ENCODE data around the gene MED27. TPM values are rescaled to one million over a fixed set of nuclear protein-coding genes. Genes with fewer than 3 reads are reported as not detected.

The MED27 gene
- total RNA-seq, 2 donors from 2014 or later, result 29.8 to 37.0 TPM

DNA sequence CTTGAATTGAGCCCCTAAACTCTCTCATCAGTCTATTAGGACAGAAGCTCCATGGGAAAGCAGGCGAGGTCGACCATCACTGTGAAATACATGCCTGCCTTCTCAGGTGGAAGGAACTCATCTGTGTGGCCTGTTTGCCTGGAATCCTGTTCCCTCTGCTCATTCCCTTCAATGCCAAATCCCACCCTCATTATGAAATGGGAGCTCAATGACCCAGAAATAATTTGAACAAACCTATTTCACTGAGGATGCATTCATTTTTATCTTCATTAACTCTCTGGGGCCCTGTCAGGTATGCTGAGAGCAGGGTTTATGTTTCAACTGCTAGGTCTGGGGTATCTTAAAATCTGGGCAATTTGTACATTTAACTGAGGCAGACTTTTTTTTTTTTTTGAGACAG lies 142.2 kb downstream of the MED27 start:
- Mint-ChIP-seq H3K27me3 (ENCODE audit: insufficient read depth) (no peaks in the 10 kb centered on the region), H3K36me3 (ENCODE audit: low read depth) (peaks cover 32% of the 10 kb centered on the region), H3K9me3 (peaks cover 3% of the 10 kb centered on the region), H3K27ac (no peak overlapping the region), H3K4me3 (no peak overlapping the region), H3K4me1 (no peaks in the 10 kb centered on the region)
- Histone ChIP-seq H3K9ac (ENCODE audit: extremely low read depth, low read length, poor library complexity, severe bottlenecking) (no peak overlapping the region), H3K27ac (ENCODE audit: low read depth, low read length) (no peak overlapping the region), H3K36me3 (ENCODE audit: control insufficient read depth, insufficient read depth, low read length) (peaks cover 21% of the 10 kb centered on the region), H3K27me3 (ENCODE audit: control insufficient read depth, insufficient read depth, low read length, poor library complexity, severe bottlenecking) (no peaks in the 10 kb centered on the region), H3K4me1 (ENCODE audit: control insufficient read depth, insufficient read depth, low read length) (no peaks in the 10 kb centered on the region), H3K9me3 (ENCODE audit: control insufficient read depth, low read length) (no peaks in the 10 kb centered on the region), H3K4me3 (ENCODE audit: low read length) (no peak overlapping the region)
- no peak for TF ChIP-seq CTCF (conservative IDR thresholded peaks at IDR 0.05)
- WGBS, 2 experiments (ENCODE audit: insufficient coverage in 1 of 2, insufficient read length in 1 of 2), result 81 to 89% methylated on average over 2 of the region's 2 CpGs
- DNase-seq, result no peak

- H3K4me1 Mint-ChIP-seq, result no peaks in the 10 kb centered on the region
- H3K27ac ChIP-seq (ENCODE audit: low read depth, low read length), result no peak overlapping the region
- peaks cover 3% of the 10 kb centered on the region for H3K9me3 Mint-ChIP-seq
- WGBS, 2 experiments (ENCODE audit: insufficient coverage in 1 of 2, insufficient read length in 1 of 2), result 83% methylated on average over 2 of the region's 3 CpGs; no CpG with 5 or more reads in 1 of the 2 experiments
- no peaks in the 10 kb centered on the region for H3K27me3 Mint-ChIP-seq (ENCODE audit: insufficient read depth)
- peaks cover 21% of the 10 kb centered on the region for H3K36me3 ChIP-seq (ENCODE audit: control insufficient read depth, insufficient read depth, low read length)
- H3K9ac ChIP-seq (ENCODE audit: extremely low read depth, low read length, poor library complexity, severe bottlenecking), result no peak overlapping the region
- TF ChIP-seq CTCF (conservative IDR thresholded peaks at IDR 0.05), result peak; percentile 60
- no peak overlapping the region for H3K4me3 Mint-ChIP-seq
- no peaks in the 10 kb centered on the region for H3K9me3 ChIP-seq (ENCODE audit: control insufficient read depth, low read length)
- no peaks in the 10 kb centered on the region for H3K27me3 ChIP-seq (ENCODE audit: control insufficient read depth, insufficient read depth, low read length, poor library complexity, severe bottlenecking)
- no peak overlapping the region for H3K4me3 ChIP-seq (ENCODE audit: low read length)
- no peaks in the 10 kb centered on the region for H3K4me1 ChIP-seq (ENCODE audit: control insufficient read depth, insufficient read depth, low read length)
- peaks cover 30% of the 10 kb centered on the region for H3K36me3 Mint-ChIP-seq (ENCODE audit: low read depth)
- no peak overlapping the region for H3K27ac Mint-ChIP-seq
- no peak for DNase-seq
These were observed 142.7 kb downstream of the MED27 start for GRCh38 chr9:131936929-131937328.

GRCh38 chr9:131934673-131935072 lies 145.0 kb downstream of the MED27 start:
- no peaks in the 10 kb centered on the region for H3K27me3 Mint-ChIP-seq (ENCODE audit: insufficient read depth)
- WGBS, 2 experiments (ENCODE audit: insufficient coverage in 1 of 2, insufficient read length in 1 of 2), result 89 to 97% methylated on average over 2 to 3 of the region's 3 CpGs
- H3K9me3 ChIP-seq (ENCODE audit: control insufficient read depth, low read length), result no peaks in the 10 kb centered on the region
- H3K4me3 Mint-ChIP-seq, result no peak overlapping the region
- H3K9ac ChIP-seq (ENCODE audit: extremely low read depth, low read length, poor library complexity, severe bottlenecking), result no peak overlapping the region
- H3K27ac ChIP-seq (ENCODE audit: low read depth, low read length), result no peak overlapping the region
- no peak for TF ChIP-seq CTCF (conservative IDR thresholded peaks at IDR 0.05)
- H3K36me3 Mint-ChIP-seq (ENCODE audit: low read depth), result peaks cover 30% of the 10 kb centered on the region
- DNase-seq, result no peak
- H3K4me1 Mint-ChIP-seq, result no peaks in the 10 kb centered on the region
- peaks cover 3% of the 10 kb centered on the region for H3K9me3 Mint-ChIP-seq
- H3K27ac Mint-ChIP-seq, result no peak overlapping the region
- no peak overlapping the region for H3K4me3 ChIP-seq (ENCODE audit: low read length)
- H3K36me3 ChIP-seq (ENCODE audit: control insufficient read depth, insufficient read depth, low read length), result peaks cover 21% of the 10 kb centered on the region
- no peaks in the 10 kb centered on the region for H3K27me3 ChIP-seq (ENCODE audit: control insufficient read depth, insufficient read depth, low read length, poor library complexity, severe bottlenecking)
- H3K4me1 ChIP-seq (ENCODE audit: control insufficient read depth, insufficient read depth, low read length), result no peaks in the 10 kb centered on the region

Measured in endodermal cell (in vitro differentiated cells).